SK-N-SH treated with all-trans-retinoic acid at 6 μM for 48 hours (cell line): ENCODE results near the gene NKX2-3.

Experiments
- ATAC-seq: fragments of 200-7000 bp; cut with Tn5 transposase; 3 replicates; pipeline ENCODE4 v1.9.1; 2020; ENCODE audit warnings: mild to moderate bottlenecking, moderate library complexity
- ARNTL ChIP-seq: fragments of 450-650 bp; formaldehyde crosslinking; IDR thresholded peaks from 2 replicates; pipeline ENCODE4 v1.5.0; 2020; ENCODE audit warnings: low read depth, mild to moderate bottlenecking, moderate library complexity, borderline replicate concordance
- CREB5 ChIP-seq: fragments of 250-450 bp; sonication (Bioruptor Pico); IDR thresholded peaks from 2 replicates; pipeline ENCODE4 v1.5.1; 2020; ENCODE audit warnings: low read depth, mild to moderate bottlenecking, moderate library complexity
- CSRNP3 ChIP-seq: fragments of 250-450 bp; sonication (Bioruptor Pico); IDR thresholded peaks from 2 replicates; pipeline ENCODE4 v1.5.1; 2021; ENCODE audit warnings: mild to moderate bottlenecking, moderate library complexity
- ESRRG ChIP-seq: fragments of 250-450 bp; sonication (Bioruptor Pico); IDR thresholded peaks from 2 replicates; pipeline ENCODE4 v1.6.1; 2021; ENCODE audit warnings: mild to moderate bottlenecking
- GLIS3 ChIP-seq: fragments of 250-450 bp; sonication (Bioruptor Pico); IDR thresholded peaks from 2 replicates; pipeline ENCODE4 v1.5.0; 2020; ENCODE audit warnings: mild to moderate bottlenecking, moderate library complexity
- ISL1 ChIP-seq: fragments of 250-450 bp; sonication (Bioruptor Pico); IDR thresholded peaks from 2 replicates; pipeline ENCODE4 v2.1.2; 2022; ENCODE audit warnings: mild to moderate bottlenecking, moderate library complexity
- PATZ1 ChIP-seq: fragments of 250-450 bp; sonication (Bioruptor Pico); IDR thresholded peaks from 2 replicates; pipeline ENCODE4 v1.8.0; 2020; ENCODE audit warnings: mild to moderate bottlenecking, moderate library complexity, borderline replicate concordance
- POU6F1 ChIP-seq: fragments of 250-450 bp; sonication (Bioruptor Pico); IDR thresholded peaks from 2 replicates; pipeline ENCODE4 v1.8.0; 2021; ENCODE audit warnings: low read depth, mild to moderate bottlenecking, moderate library complexity, borderline replicate concordance
- PPARA ChIP-seq: fragments of 250-450 bp; sonication (Bioruptor Pico); IDR thresholded peaks from 2 replicates; pipeline ENCODE4 v1.5.0; 2020; ENCODE audit warnings: mild to moderate bottlenecking, borderline replicate concordance
- RARB ChIP-seq: fragments of 250-450 bp; sonication (Bioruptor Pico); IDR thresholded peaks from 2 replicates; pipeline ENCODE4 v1.8.0; 2021; ENCODE audit warnings: mild to moderate bottlenecking, moderate library complexity
- TCF4 ChIP-seq: fragments of 250-450 bp; sonication (Bioruptor Pico); IDR thresholded peaks from 2 replicates; pipeline ENCODE4 v1.8.0; 2021; ENCODE audit warnings: mild to moderate bottlenecking, moderate library complexity, borderline replicate concordance
- TOX ChIP-seq: fragments of 250-450 bp; sonication (Bioruptor Pico); IDR thresholded peaks from 2 replicates; pipeline ENCODE4 v1.8.0; 2021; ENCODE audit warnings: mild to moderate bottlenecking, moderate library complexity, borderline replicate concordance
- ZFP3 ChIP-seq: fragments of 250-450 bp; sonication (Bioruptor Pico); IDR thresholded peaks from 2 replicates; pipeline ENCODE4 v1.5.0; 2020; ENCODE audit warnings: mild to moderate bottlenecking, moderate library complexity
- ZNF565 ChIP-seq: fragments of 450-650 bp; formaldehyde crosslinking; conservative IDR thresholded peaks from 2 replicates; pipeline ENCODE4 v1.5.0; 2020; ENCODE audit warnings: low read depth, mild to moderate bottlenecking, moderate library complexity
- ZNF70 ChIP-seq: fragments of 450-650 bp; formaldehyde crosslinking; IDR thresholded peaks from 2 replicates; pipeline ENCODE4 v1.5.0; 2020; ENCODE audit warnings: mild to moderate bottlenecking, moderate library complexity
- ZNF8 ChIP-seq: fragments of 450-650 bp; formaldehyde crosslinking; IDR thresholded peaks from 2 replicates; pipeline ENCODE4 v1.5.0; 2020; ENCODE audit warnings: mild to moderate bottlenecking, moderate library complexity

NKX2-3 gene

GRCh38 chr10:99531696-99532593 lies 797 bp upstream of the NKX2-3 start (continued):
- TF ChIP-seq POU6F1 (CRISPR knock-in tag) (no peak), PATZ1 (CRISPR knock-in tag) (no peak), TCF4 (CRISPR knock-in tag) (no peak)

- TF ChIP-seq ZNF8 (CRISPR knock-in tag) (no peak), ESRRG (CRISPR knock-in tag) (no peak), PPARA (no peak), RARB (CRISPR knock-in tag) (no peak), POU6F1 (CRISPR knock-in tag) (no peak), ZFP3 (CRISPR knock-in tag) (no peak), TOX (CRISPR knock-in tag) (no peak), ARNTL (CRISPR knock-in tag) (no peak), ZNF70 (no peak), CREB5 (CRISPR knock-in tag) (no peak), PATZ1 (CRISPR knock-in tag) (no peak), ISL1 (CRISPR knock-in tag) (no peak), ZNF565 (no peak), CSRNP3 (CRISPR knock-in tag) (no peak)
- ATAC-seq = no peak
These were observed 1.0 kb downstream of the NKX2-3 start for GRCh38 chr10:99533496-99534449.

- TF ChIP-seq ARNTL (CRISPR knock-in tag) = no peak
- TF ChIP-seq GLIS3 (CRISPR knock-in tag) = no peak
These were observed 1.8 kb downstream of the NKX2-3 start for GRCh38 chr10:99534450-99534938.

More at GRCh38 chr10:99534450-99534938, 1.8 kb downstream of the NKX2-3 start:
- ATAC-seq = no peak
